A549 (cell line): Measurements from ENCODE around the gene SND1. TPM values are rescaled to one million over a fixed set of nuclear protein-coding genes. Genes with fewer than 3 reads are reported as not detected.

Experiments used
- ATAC-seq, 2 experiments: fragments of 200-7000 bp in 1 of 2; fragments of >200 bp in 1 of 2; cut with Nextera tagmentation in 1 of 2; cut with Tn5 transposase in 1 of 2; 3 replicates each; pipeline versions ENCODE4 v1.8.0 to v1.9.1; 2018 to 2020; ENCODE audit warnings: mild to moderate bottlenecking in 1 of 2, moderate library complexity in 1 of 2
- CTCF ChIA-PET: fragments of 300-600 bp; sonication (Branson Sonifier 250); formaldehyde crosslinking; extraction: SDS; loops from one replicate; lab custom pipeline; 2021; ENCODE audit warnings: antibody characterized with exemption, inconsistent platforms; lab: Yijun Ruan, JAX
- POLR2A ChIA-PET: fragments of 350-600 bp; formaldehyde crosslinking; extraction: SDS; loops from one replicate; lab custom pipeline; 2021; ENCODE audit warnings: antibody characterized with exemption, inconsistent platforms; lab: Yijun Ruan, JAX
- DNase-seq, 2 experiments: peaks; one replicate each; pipeline versions ENCODE4 v3.0.0 to v3.0.0-alpha.2; 2011 to 2016; ENCODE audit warnings: low read depth in 1 of 2, low spot score in 1 of 2
- FAIRE-seq: peaks from 2 replicates; lab custom pipeline; 2011; peaks lifted over from hg19 to GRCh38; lab: Jason Lieb, UNC
- H3K27ac ChIP-seq, 2 experiments: fragments of >200 bp; sonication (Bioruptor Twin); formaldehyde crosslinking; 3 replicates each; pipeline ENCODE4 v1.5.1; 2016 to 2017
- H3K4me1 ChIP-seq: fragments of >200 bp; sonication (Bioruptor Twin); formaldehyde crosslinking; 3 replicates; pipeline ENCODE4 v1.6.1; 2016
- H3K4me2 ChIP-seq: fragments of >200 bp; sonication (Bioruptor Twin); formaldehyde crosslinking; 3 replicates; pipeline ENCODE4 v1.6.1; 2016
- H3K4me3 ChIP-seq: fragments of >200 bp; sonication (Bioruptor Twin); formaldehyde crosslinking; 3 replicates; pipeline ENCODE4 v1.5.1; 2016
- H3K9me3 ChIP-seq: fragments of >200 bp; sonication (Bioruptor Twin); formaldehyde crosslinking; 3 replicates; pipeline ENCODE4 v1.6.1; 2016
- CHD2 ChIP-seq: fragments of 150-350 bp; IDR thresholded peaks from 2 replicates; pipeline ENCODE4 v1.6.1; 2014; ENCODE audit warnings: low read length; ENCODE audit not compliant: partially characterized antibody
- CHD4 ChIP-seq: fragments of 200-600 bp; sonication (generic); IDR thresholded peaks from 2 replicates; pipeline ENCODE4 v1.6.1; 2016; ENCODE audit warnings: antibody characterized with exemption, mild to moderate bottlenecking, borderline replicate concordance
- EHMT2 ChIP-seq: fragments of 200-600 bp; sonication (generic); IDR thresholded peaks from 2 replicates; pipeline ENCODE4 v1.6.1; 2016; ENCODE audit warnings: antibody characterized with exemption, low read depth, mild to moderate bottlenecking, moderate library complexity
- EP300 ChIP-seq, 2 experiments: fragments of >200 bp; sonication (Bioruptor Twin); formaldehyde crosslinking; IDR thresholded peaks; 2 replicates in 1 of 2; 3 replicates in 1 of 2; pipeline ENCODE4 v1.6.1; 2016 to 2017
- FOSB ChIP-seq: fragments of 250-450 bp; sonication (Bioruptor Pico); IDR thresholded peaks from 2 replicates; pipeline ENCODE4 v1.5.0; 2020; ENCODE audit warnings: mild to moderate bottlenecking, moderate library complexity
- GATA3 ChIP-seq: IDR thresholded peaks from 2 replicates; pipeline ENCODE4 v1.6.1; 2012; ENCODE audit warnings: borderline replicate concordance
- HOXA7 ChIP-seq: fragments of 250-450 bp; sonication (Bioruptor Pico); IDR thresholded peaks from 2 replicates; pipeline ENCODE4 v1.5.0; 2020; ENCODE audit warnings: mild to moderate bottlenecking, moderate library complexity
- HOXB13 ChIP-seq: fragments of 250-450 bp; sonication (Bioruptor Pico); IDR thresholded peaks from 2 replicates; pipeline ENCODE4 v1.5.0; 2020; ENCODE audit warnings: low read depth, mild to moderate bottlenecking, moderate library complexity
- JUNB ChIP-seq: fragments of >200 bp; sonication (Bioruptor Twin); formaldehyde crosslinking; IDR thresholded peaks from 2 replicates; pipeline ENCODE4 v1.6.1; 2016
- KDM1A ChIP-seq: fragments of 200-600 bp; sonication (generic); IDR thresholded peaks from 2 replicates; pipeline ENCODE4 v1.6.1; 2016; ENCODE audit warnings: low read depth, mild to moderate bottlenecking
- MAFK ChIP-seq: fragments of 450-650 bp; IDR thresholded peaks from 2 replicates; pipeline ENCODE4 v1.6.1; 2014; ENCODE audit not compliant: partially characterized antibody
- MYC ChIP-seq: IDR thresholded peaks from 2 replicates; pipeline ENCODE4 v1.6.1; 2012; ENCODE audit warnings: mild to moderate bottlenecking, inconsistent platforms, low read length, improper control_type of control experiment, borderline replicate concordance
- PHF8 ChIP-seq: fragments of 200-600 bp; sonication (generic); IDR thresholded peaks from 2 replicates; pipeline ENCODE4 v1.6.1; 2016; ENCODE audit warnings: low read depth, mild to moderate bottlenecking, antibody characterized with exemption, moderate library complexity, borderline replicate concordance
- POLR2A ChIP-seq: IDR thresholded peaks from 2 replicates; pipeline ENCODE4 v1.6.1; 2012; ENCODE audit warnings: mild to moderate bottlenecking, low read length
- RARB ChIP-seq: fragments of 250-450 bp; sonication (Bioruptor Pico); IDR thresholded peaks from 2 replicates; pipeline ENCODE4 v1.8.0; 2021; ENCODE audit warnings: mild to moderate bottlenecking, moderate library complexity
- SMC3 ChIP-seq: fragments of >200 bp; sonication (Bioruptor Twin); formaldehyde crosslinking; IDR thresholded peaks from 3 replicates; pipeline ENCODE4 v1.6.1; 2018; ENCODE audit warnings: inconsistent platforms
- SREBF2 ChIP-seq: fragments of 450-650 bp; IDR thresholded peaks from 2 replicates; pipeline ENCODE4 v1.6.1; 2014; ENCODE audit warnings: mild to moderate bottlenecking, moderate library complexity
- TFCP2L1 ChIP-seq: fragments of 250-450 bp; sonication (Bioruptor Pico); IDR thresholded peaks from 2 replicates; pipeline ENCODE4 v1.5.0; 2021; ENCODE audit warnings: mild to moderate bottlenecking
- TP53 ChIP-seq: fragments of 250-450 bp; sonication (Bioruptor Pico); IDR thresholded peaks from 2 replicates; pipeline ENCODE4 v1.5.0; 2021; ENCODE audit warnings: mild to moderate bottlenecking, moderate library complexity
- ZSCAN20 ChIP-seq: fragments of 250-450 bp; sonication (Bioruptor Pico); IDR thresholded peaks from 2 replicates; pipeline ENCODE4 v1.8.0; 2022; ENCODE audit warnings: mild to moderate bottlenecking, moderate library complexity
- WGBS: methylation state at CpG from one replicate; pipeline ENCODE4 v1.1.6; 2017; ENCODE audit errors: missing lambda C conversion rate; 5-methylcytosine and 5-hydroxymethylcytosine counted together
- polyA plus RNA-seq, 4 experiments: library from polyadenylated mRNA; depleted of rRNA in 3 of 4; stranded (reverse); fragments of >200 nt; fragmentation: RNase III in 1 of 4; extraction: RNeasy Plus Mini Kit Qiagen cat#74134 plus additional on column Dnase treatment in 1 of 4; gene quantifications; 2 replicates in 3 of 4; 3 replicates in 1 of 4; pipeline ENCODE4 v1.2.3, GENCODE V29; 2011 to 2017
- TF ChIP-seq, protein P1 (sequence below): fragments of 150-350 bp; IDR thresholded peaks from 2 replicates; pipeline ENCODE4 v1.6.1; 2014; ENCODE audit warnings: low read depth, mild to moderate bottlenecking, low read length
- TF ChIP-seq, protein P2 (sequence below): IDR thresholded peaks from 2 replicates; pipeline ENCODE4 v1.6.1; 2012
- TF ChIP-seq, protein P3 (sequence below): fragments of 250-450 bp; sonication (Bioruptor Pico); IDR thresholded peaks from 2 replicates; pipeline ENCODE4 v1.5.0; 2020; ENCODE audit warnings: low read depth, mild to moderate bottlenecking, moderate library complexity
- TF ChIP-seq, protein P4 (sequence below): fragments of >200 bp; sonication (Bioruptor Twin); formaldehyde crosslinking; IDR thresholded peaks from 2 replicates; pipeline ENCODE4 v1.6.1; 2016

The SND1 gene
- polyA plus RNA-seq, 2 of the 4 experiments (the other 2 are of a cell fraction): 102 to 138 TPM

GRCh38 chr7:127680983-127681382 is 29.0 kb downstream of the SND1 start:
- Histone ChIP-seq H3K4me2 (no peak overlapping the region), H3K4me1 (peaks cover 13% of the 10 kb centered on the region), H3K4me3 (no peak overlapping the region), H3K27ac (no peak overlapping the region), H3K9me3 (no peaks in the 10 kb centered on the region)
- no peak for FAIRE-seq
- POLR2A ChIA-PET: no interaction called here
- CTCF ChIA-PET: no interaction called here
- TF ChIP-seq RARB (CRISPR knock-in tag) (no peak), CHD4 (no peak), ZSCAN20 (no peak), POLR2A (no peak), SMC3 (no peak), JUNB (no peak), HOXB13 (CRISPR knock-in tag) (no peak)
- TF ChIP-seq, protein P1, sequence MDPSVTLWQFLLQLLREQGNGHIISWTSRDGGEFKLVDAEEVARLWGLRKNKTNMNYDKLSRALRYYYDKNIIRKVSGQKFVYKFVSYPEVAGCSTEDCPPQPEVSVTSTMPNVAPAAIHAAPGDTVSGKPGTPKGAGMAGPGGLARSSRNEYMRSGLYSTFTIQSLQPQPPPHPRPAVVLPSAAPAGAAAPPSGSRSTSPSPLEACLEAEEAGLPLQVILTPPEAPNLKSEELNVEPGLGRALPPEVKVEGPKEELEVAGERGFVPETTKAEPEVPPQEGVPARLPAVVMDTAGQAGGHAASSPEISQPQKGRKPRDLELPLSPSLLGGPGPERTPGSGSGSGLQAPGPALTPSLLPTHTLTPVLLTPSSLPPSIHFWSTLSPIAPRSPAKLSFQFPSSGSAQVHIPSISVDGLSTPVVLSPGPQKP: no peak
- TF ChIP-seq, all 56 proteins: peak for 0
- ATAC-seq (no peak), DNase-seq (no peak)
- 98% methylated on average over 3 of the region's 3 CpGs for WGBS

GRCh38 chr7:127682140-127682539 is 30.1 kb downstream of the SND1 start:
- ChIA-PET CTCF (no interaction called here), POLR2A (no interaction called here)
- WGBS: 91% methylated on average over 2 of the region's 2 CpGs
- Histone ChIP-seq H3K9me3 (no peaks in the 10 kb centered on the region), H3K4me3 (no peak overlapping the region), H3K4me1 (peaks cover 13% of the 10 kb centered on the region), H3K27ac (no peak overlapping the region), H3K4me2 (no peak overlapping the region)
- FAIRE-seq (no peak), DNase-seq (no peak), ATAC-seq (no peak)
- TF ChIP-seq MAFK (no peak), GATA3 (no peak), HOXA7 (CRISPR knock-in tag) (no peak), SMC3 (no peak), EP300 (IDR thresholded peaks at IDR 0.05) (no peak), RARB (CRISPR knock-in tag) (no peak), CHD4 (no peak), KDM1A (no peak), SREBF2 (no peak), PHF8 (no peak), TP53 (CRISPR knock-in tag) (no peak), FOSB (CRISPR knock-in tag) (no peak), CHD2 (no peak), EHMT2 (no peak), MYC (no peak), JUNB (no peak), TFCP2L1 (CRISPR knock-in tag) (no peak)
- TF ChIP-seq, protein P2, sequence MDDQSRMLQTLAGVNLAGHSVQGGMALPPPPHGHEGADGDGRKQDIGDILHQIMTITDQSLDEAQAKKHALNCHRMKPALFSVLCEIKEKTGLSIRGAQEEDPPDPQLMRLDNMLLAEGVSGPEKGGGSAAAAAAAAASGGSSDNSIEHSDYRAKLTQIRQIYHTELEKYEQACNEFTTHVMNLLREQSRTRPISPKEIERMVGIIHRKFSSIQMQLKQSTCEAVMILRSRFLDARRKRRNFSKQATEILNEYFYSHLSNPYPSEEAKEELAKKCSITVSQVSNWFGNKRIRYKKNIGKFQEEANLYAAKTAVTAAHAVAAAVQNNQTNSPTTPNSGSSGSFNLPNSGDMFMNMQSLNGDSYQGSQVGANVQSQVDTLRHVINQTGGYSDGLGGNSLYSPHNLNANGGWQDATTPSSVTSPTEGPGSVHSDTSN: no peak
- TF ChIP-seq, protein P3, sequence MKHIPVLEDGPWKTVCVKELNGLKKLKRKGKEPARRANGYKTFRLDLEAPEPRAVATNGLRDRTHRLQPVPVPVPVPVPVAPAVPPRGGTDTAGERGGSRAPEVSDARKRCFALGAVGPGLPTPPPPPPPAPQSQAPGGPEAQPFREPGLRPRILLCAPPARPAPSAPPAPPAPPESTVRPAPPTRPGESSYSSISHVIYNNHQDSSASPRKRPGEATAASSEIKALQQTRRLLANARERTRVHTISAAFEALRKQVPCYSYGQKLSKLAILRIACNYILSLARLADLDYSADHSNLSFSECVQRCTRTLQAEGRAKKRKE: no peak
- TF ChIP-seq, protein P4, sequence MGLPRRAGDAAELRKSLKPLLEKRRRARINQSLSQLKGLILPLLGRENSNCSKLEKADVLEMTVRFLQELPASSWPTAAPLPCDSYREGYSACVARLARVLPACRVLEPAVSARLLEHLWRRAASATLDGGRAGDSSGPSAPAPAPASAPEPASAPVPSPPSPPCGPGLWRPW: no peak
